Measurements from ENCODE around the gene DDX1.

- TF ChIP-seq REST (IDR thresholded peaks at IDR 0.05; ENCODE audit: insufficient replicate concordance, low read depth) (no peak), CTCF (IDR thresholded peaks at IDR 0.05; ENCODE audit: insufficient read depth, low read length) (no peak), POLR2AphosphoS5 (IDR thresholded peaks at IDR 0.05; ENCODE audit: low read depth) (no peak)
Measured at GRCh38 chr2:15620340-15620739, 28.7 kb downstream of the DDX1 start.

All from HL-60 (cell line).